Esophagus squamous epithelium (tissue), 5 donors: ENCODE measurements around the gene SOX8. TPM values are rescaled to one million over a fixed set of nuclear protein-coding genes. Genes with fewer than 3 reads are reported as not detected.

Experiments used
- DNase-seq: peaks from one replicate; lab custom pipeline; 2025; lab: John Stamatoyannopoulos, UW
- H3K27ac ChIP-seq, 4 donors: fragments of 200-600 bp; sonication (generic); one replicate each; pipeline ENCODE4 v1.5.1; 2016 to 2019; ENCODE audit warnings: mild to moderate bottlenecking in 1 of 4
- H3K27me3 ChIP-seq, 4 donors: fragments of 200-600 bp; sonication (generic); 1 replicate in 3 of 4; 2 replicates in 1 of 4; pipeline versions ENCODE4 v1.5.1 to v1.6.0; 2017 to 2021; ENCODE audit warnings: antibody characterized with exemption in 1 of 4
- H3K36me3 ChIP-seq, 3 donors: fragments of 200-600 bp; sonication (generic); one replicate each; pipeline ENCODE4 v1.5.1; 2016 to 2019
- H3K4me1 ChIP-seq, 3 donors: fragments of 200-600 bp; sonication (generic); one replicate each; pipeline ENCODE4 v1.5.1; 2017 to 2019
- H3K4me3 ChIP-seq, 4 donors: fragments of 200-600 bp; sonication (generic); 1 replicate in 3 of 4; 2 replicates in 1 of 4; pipeline ENCODE4 v1.5.1; 2016 to 2019; ENCODE audit warnings: mild to moderate bottlenecking in 2 of 4, moderate library complexity in 1 of 4
- H3K9me3 ChIP-seq, 3 donors: fragments of 200-600 bp; sonication (generic); one replicate each; pipeline ENCODE4 v1.5.1; 2016 to 2019
- CTCF ChIP-seq, 6 experiments: fragments of 450-650 bp in 4 of 6; fragments of 200-600 bp in 2 of 6; sonication (generic) in 2 of 6; IDR thresholded peaks; one replicate each; pipeline ENCODE4 v1.5.1; 2016 to 2019; ENCODE audit warnings: antibody characterized with exemption in 6 of 6, mild to moderate bottlenecking in 4 of 6, moderate library complexity in 4 of 6
- POLR2A ChIP-seq, 4 donors: fragments of 450-650 bp; IDR thresholded peaks; one replicate each; pipeline ENCODE4 v1.6.1; 2017; ENCODE audit warnings: antibody characterized with exemption in 4 of 4, mild to moderate bottlenecking in 4 of 4, moderate library complexity in 3 of 4
- WGBS, 2 donors: methylation state at CpG; one replicate each; pipeline ENCODE4 v1.1.5; 2018; 5-methylcytosine and 5-hydroxymethylcytosine counted together
- intact Hi-C: fragments of 100-400 bp; cut with DNase I; formaldehyde crosslinking; loops from one replicate; pipeline ENCODE4 v1.15.0; 2022
- total RNA-seq, 4 donors: library from RNA; depleted of rRNA; stranded (reverse); fragments of >200 nt; gene quantifications; one replicate each; pipeline ENCODE4 v1.1.0, GENCODE V29; 2016
- donor health status: DM: yes; HTN: yes; CAD: no.

Gene SOX8
- total RNA-seq, 4 donors from 2014 or later: 0.08 to 0.19 (median 0.09) TPM; not detected in 1

GRCh38 chr16:1018447-1019198 lies 37.1 kb downstream of the SOX8 start:
- peak overlapping the region in 3 of 4 donors; percentile 5 to 66 (median 65) for H3K27ac ChIP-seq
- H3K4me3 ChIP-seq: peak overlapping the region in 3 of 4 donors; percentile 13 to 53 (median 32)
- H3K27me3 ChIP-seq: peaks cover 0 to 61% (median 0%) of the 10 kb centered on the region in 4 donors
- 75 to 82% methylated on average over 7 to 11 of the region's 15 CpGs for WGBS, 2 donors
- H3K9me3 ChIP-seq: no peaks in the 10 kb centered on the region
- TF ChIP-seq POLR2A (IDR thresholded peaks at IDR 0.05) (no peak), CTCF (IDR thresholded peaks at IDR 0.05) (no peak)
- H3K4me1 ChIP-seq: peaks cover 0 to 16% (median 8%) of the 10 kb centered on the region in 3 donors
- intact Hi-C loops: no loop called here
- no peaks in the 10 kb centered on the region for H3K36me3 ChIP-seq
- DNase-seq: no peak

DNA sequence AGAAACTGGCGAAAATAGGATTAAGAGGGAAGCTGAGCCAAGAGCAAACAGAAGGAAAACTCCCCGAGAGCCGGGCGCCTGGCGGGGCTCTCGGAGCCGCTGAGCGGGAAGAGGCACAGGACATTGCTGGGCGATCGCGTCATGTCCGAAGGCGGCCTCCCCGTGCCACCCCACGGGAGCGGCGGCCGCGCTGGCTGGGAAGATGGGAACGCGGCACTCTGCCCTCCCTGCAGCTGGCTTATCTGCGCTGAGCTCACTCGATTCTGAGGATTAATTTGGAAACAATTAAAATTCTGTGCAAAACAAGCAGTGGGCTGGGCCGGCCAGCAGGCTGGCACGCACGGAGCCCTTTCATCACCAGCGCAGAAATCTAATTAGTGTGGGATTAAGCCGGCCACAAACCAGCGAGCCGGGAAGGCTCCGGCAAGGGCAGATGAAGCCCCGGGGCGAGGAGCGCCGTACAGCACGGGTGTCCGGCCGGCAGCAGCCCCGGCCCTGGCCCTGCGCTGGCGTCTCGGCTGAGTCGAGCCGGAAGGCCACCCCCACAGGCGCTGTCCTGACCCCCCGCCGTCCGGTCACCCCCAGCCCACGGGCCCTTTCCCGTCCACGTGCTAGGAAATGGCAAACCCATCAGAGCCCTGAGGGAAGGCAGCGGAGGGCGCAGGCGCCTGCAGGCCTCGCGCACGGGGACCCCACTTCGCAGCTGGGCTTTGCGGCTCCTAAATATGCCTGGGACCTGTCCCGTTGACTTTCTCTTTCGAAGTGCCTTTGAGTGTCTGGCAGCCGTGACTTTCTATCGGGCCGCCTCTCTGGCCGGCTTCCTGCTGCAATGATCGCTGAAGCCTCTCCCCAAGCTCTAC lies 37.9 kb downstream of the SOX8 start:
- intact Hi-C loops: no loop called here
- TF ChIP-seq POLR2A (IDR thresholded peaks at IDR 0.05): no peak
- no peak for TF ChIP-seq CTCF (IDR thresholded peaks at IDR 0.05)
- Histone ChIP-seq H3K36me3 (no peaks in the 10 kb centered on the region), H3K27ac (peak overlapping the region in 3 of 4 donors; percentile 5 to 66 (median 65)), H3K4me3 (peak overlapping the region in 3 of 4 donors; percentile 13 to 53 (median 32)), H3K27me3 (peaks cover 0 to 69% (median 0%) of the 10 kb centered on the region in 4 donors), H3K9me3 (no peaks in the 10 kb centered on the region), H3K4me1 (peaks cover 0 to 16% (median 8%) of the 10 kb centered on the region in 3 donors)
- no peak for DNase-seq
- WGBS, 2 donors: 30 to 34% methylated on average over 32 to 36 of the region's 66 CpGs

DNA sequence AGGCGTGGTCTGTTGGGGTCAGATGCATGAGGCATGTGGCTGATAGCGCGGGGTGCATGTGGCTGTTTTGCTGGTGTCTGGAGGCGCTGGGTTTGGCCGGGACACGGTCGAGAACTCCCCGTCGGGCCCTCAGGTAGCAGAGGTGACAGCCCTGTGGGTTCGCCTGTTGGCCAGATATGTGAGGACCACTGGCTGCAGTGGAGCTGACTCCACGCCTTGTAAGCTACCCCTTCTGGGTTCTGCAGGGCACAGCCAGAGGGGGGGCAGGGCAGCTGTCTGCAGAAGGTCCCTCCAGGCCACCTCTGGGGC lies 38.5 kb downstream of the SOX8 start:
- DNase-seq: no peak
- H3K27me3 ChIP-seq: peaks cover 0 to 74% (median 0%) of the 10 kb centered on the region in 4 donors

GRCh38 chr16:1020591-1020990 lies 39.0 kb downstream of the SOX8 start:
- peaks cover 0 to 16% (median 8%) of the 10 kb centered on the region in 3 donors for H3K4me1 ChIP-seq
- no peak overlapping the region for H3K4me3 ChIP-seq
- DNase-seq: no peak
- intact Hi-C loops: no loop called here
- TF ChIP-seq CTCF (IDR thresholded peaks at IDR 0.05) (no peak), POLR2A (IDR thresholded peaks at IDR 0.05) (no peak)
- H3K27ac ChIP-seq: no peak overlapping the region
- no peaks in the 10 kb centered on the region for H3K9me3 ChIP-seq
- H3K27me3 ChIP-seq: peaks cover 0 to 79% (median 0%) of the 10 kb centered on the region in 4 donors
- H3K36me3 ChIP-seq: no peaks in the 10 kb centered on the region
- WGBS, 2 donors: 100% methylated on average over 1 to 2 of the region's 11 CpGs

More for the DNA sequence above, 38.5 kb downstream of the SOX8 start:
- Histone ChIP-seq H3K4me1 (peaks cover 0 to 16% (median 8%) of the 10 kb centered on the region in 3 donors), H3K4me3 (peak overlapping the region in 2 of 4 donors; percentile 32 to 53), H3K27ac (peak overlapping the region in 1 of 4 donors; percentile 66), H3K9me3 (no peaks in the 10 kb centered on the region), H3K36me3 (no peaks in the 10 kb centered on the region)
- TF ChIP-seq POLR2A (IDR thresholded peaks at IDR 0.05) (no peak), CTCF (IDR thresholded peaks at IDR 0.05) (no peak)
- 50% methylated on average over 2 of the region's 11 CpGs; no CpG with 5 or more reads in 1 of the 2 donors for WGBS, 2 donors
- intact Hi-C loops: no loop called here
